Eye (tissue), 1 donor: Measurements from ENCODE around the gene GLI1.
"Not testable (repeated sequence)": the region's sequence is repeated elsewhere in the genome, so short reads cannot be mapped to it uniquely, and the experiment has no call there.

ENCODE experiments used
- DNase-seq: peaks from one replicate; pipeline ENCODE4 v3.0.0-alpha.2; 2015

Gene GLI1

DNA sequence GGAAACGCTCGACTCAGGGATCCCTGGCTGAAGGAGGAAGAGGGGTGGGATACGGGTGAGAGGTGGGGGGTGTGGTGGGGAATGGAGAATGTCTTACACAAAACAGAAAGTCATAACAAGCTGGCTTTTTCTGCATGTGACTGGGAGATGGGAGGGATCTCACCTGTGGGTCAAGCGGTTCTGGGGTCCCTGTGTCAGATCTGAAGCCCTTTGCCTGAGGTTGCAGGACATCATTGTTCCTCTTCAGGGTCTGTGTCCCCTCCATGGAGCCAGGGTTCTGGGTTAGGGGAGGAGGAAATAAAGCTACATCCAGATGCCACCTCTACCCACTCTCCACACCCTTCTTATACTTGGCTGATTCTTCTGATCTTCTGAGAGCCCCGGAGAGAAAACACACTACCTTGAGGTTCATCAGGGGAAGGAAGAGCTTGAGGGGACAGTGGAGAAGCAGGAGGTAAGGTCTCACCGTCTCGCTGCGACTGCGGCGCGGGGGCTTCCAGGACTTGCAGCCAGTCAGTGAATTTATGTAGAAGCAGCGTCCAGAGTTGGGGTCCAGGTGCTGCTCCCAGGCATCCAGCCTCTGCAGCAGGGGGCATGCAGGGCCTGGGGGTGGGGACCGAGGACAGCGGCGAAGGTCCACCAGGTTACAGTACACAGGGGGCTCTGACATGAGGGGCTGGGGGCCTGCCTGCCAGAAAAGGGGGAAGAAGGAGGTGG is 17.6 kb downstream of the GLI1 start:
- DNase-seq: no peak

DNA sequence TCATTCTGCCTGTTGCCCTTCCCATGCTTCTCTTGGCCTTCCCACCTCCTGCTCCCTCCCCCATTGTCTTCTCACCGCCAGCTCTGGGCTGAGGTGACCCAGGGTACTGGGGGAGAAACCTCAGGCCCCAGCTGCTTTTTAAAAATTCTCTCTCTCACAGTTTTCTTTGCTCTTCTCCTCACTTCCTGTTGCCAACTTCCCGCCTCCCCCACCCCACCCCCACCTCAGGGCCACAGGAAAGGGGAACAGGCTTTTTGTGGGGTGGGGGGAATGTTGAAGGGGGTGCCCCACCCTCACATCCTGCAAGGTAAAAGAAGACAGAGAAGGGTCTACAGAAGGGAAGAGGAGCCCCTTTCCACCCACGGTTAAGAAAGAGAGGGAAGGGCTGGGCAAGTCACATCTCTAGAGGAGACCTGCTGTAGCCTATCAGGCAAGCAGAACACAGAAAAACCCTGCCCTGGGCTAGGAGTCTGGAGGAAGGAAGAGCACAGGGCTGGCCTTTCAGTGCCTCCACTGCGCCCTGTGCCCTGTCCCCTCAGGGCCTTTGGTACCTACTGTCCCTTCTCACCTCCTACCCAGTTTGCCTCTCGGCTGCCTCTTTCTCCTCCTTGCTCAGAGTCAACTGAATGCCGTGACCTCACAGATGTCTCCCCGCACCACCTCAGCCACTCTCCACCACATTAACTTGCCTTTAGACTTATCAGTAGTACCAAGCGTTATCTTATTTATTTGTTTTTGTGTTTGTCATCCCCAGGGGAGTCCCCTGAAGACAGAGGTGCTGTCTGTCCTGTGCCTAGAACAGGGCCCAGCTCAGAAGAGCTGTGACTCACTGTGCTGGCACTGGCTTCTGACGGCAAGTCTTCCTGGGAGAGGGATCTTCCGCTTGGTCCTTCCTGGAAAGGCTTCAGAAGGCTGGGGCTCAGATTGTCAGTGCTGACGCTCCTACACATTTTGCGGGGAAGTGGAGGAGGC is 18.4 kb downstream of the GLI1 start:
- DNase-seq: no peak

DNA sequence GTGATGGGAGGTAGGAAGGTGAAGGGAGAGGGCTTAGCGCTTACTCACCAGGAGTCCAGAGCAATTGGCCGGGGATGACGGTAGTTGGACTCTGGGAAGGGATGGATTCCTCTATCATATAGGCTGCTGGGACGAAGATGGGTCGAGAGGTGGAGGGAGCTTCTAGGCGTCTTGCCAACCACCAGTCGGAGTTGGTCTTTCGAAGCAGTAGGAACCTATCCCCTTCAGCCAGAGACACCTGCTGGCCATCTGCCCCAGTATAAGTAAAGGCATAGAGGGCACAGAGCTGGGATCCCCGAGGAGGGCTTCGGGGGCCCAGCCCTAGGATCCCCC is 19.4 kb downstream of the GLI1 start:
- DNase-seq: no peak

DNA sequence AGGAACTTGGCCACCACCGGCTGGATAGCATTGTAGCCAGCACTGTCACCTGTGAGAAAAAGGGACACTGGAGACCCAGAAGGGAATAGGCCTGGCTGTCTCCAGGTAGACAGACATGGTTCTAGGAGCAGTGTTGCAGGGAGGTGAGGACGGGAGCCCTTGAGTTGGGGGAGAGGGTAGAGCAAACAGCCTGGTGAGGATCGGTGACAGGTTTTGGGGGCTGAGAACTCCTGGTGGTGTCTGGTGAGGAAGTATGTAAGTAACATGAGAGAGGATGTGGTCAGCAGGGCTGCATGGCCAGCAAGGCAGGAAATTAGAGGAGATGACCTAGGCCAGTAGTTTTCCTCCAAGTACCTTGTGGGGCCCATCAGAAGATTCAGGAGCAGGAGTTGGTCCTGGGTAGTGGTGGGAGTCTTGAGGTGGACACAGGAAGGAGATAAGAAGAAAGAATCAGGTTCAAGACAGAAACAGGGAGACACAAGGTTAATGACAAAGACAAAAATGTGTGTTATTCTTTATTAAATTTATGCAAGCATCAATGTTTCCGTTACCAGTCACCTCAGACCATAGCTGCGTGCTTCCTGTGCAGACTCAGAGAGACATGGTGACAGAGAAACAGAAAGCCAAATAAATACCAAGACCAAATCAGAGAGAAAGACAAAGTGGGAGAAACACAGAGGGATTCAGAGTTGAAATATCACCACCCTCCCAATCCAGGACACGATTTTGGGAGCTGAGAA is 20.0 kb downstream of the GLI1 start, which contains the start of gene ARHGAP9:
Gene ARHGAP9 (minus strand): TSS at position 491 of the 740 bp plus-strand sequence. CDS start 460 bp downstream, at position 31.
- DNase-seq: no peak

DNA sequence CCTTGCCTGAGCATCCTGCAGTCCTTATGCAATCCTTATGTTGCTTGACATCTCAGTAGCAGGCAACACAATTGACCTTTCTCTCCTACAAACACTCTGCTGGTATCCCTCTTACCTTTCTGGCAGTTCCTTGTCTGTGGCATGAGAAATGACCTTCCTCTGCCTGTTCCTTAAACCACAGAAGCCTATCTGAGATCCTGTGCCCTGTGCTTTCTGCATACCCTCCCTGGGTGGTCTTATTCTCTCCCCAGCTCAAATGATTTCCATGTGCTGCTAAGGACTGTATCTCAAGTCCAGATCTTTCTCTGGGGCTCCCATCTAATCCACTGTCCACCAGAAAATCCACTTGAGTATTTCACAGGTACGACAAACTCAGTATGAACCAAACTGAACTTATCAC is 22.1 kb downstream of the GLI1 start:
- DNase-seq: no peak

DNA sequence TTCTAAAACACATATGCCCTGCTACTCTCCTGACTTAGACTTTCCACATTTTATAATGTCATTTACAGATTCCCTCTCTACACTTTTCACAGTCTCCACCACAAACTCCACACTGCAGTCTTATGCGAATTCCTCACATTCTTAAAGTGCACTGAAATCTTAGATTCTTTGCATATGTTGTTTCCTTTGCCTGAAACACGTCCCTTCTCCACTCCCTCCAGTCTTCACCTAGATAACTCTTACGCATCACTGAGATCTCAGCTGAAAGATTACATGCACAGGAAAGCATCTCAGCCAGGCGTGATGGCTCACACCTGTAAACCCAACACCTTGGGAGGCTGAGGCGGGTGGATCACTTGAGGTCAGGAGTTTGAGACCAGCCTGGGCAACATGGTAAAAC is 23.9 kb downstream of the GLI1 start:
- DNase-seq: peak; percentile 10

DNA sequence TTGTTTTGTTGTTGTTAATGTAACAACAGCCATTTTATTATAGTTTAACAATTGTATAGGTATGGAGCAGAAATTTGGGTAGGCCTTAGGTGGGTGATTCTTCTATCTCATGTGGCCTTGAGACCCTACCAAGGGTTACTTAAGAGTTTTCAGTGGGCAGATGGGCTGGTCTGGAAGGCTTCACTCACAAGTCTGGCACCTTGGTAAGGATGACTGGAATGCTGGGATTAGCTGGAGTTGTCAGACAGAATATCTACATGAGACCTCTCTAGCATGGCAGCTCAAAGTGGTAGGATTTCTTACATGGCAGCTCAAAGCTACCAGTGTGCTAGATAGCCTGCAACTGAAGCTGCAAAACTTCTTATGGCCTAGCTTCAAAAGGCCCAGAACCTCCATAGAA is 26.1 kb downstream of the GLI1 start:
- no peak for DNase-seq

DNA sequence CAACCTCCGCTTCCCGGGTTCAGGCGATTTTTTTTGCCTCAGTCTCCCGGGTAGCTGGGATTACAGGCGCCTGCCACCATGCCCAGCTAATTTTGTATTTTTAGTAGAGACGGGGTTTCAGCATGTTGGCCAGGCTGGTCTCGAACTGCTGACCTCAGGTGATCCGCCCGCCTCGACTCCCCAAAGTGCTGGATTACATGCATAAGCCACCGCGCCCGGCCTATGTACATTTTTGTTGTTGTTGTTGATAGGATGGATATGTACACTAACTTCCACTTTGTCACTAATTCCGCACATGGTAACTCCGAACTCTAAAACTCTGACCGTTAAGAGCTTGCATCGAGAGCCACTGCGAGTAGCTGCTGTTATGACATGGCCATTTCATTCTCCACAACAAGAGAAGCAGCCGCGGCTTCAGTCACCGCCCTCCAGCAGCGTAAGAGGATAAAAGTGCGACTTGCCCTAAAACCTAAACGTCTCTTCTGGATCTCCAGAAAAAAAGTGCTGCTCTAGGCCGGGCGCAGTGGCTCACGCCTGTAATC is 27.5 kb downstream of the GLI1 start:
- no peak for DNase-seq

DNA sequence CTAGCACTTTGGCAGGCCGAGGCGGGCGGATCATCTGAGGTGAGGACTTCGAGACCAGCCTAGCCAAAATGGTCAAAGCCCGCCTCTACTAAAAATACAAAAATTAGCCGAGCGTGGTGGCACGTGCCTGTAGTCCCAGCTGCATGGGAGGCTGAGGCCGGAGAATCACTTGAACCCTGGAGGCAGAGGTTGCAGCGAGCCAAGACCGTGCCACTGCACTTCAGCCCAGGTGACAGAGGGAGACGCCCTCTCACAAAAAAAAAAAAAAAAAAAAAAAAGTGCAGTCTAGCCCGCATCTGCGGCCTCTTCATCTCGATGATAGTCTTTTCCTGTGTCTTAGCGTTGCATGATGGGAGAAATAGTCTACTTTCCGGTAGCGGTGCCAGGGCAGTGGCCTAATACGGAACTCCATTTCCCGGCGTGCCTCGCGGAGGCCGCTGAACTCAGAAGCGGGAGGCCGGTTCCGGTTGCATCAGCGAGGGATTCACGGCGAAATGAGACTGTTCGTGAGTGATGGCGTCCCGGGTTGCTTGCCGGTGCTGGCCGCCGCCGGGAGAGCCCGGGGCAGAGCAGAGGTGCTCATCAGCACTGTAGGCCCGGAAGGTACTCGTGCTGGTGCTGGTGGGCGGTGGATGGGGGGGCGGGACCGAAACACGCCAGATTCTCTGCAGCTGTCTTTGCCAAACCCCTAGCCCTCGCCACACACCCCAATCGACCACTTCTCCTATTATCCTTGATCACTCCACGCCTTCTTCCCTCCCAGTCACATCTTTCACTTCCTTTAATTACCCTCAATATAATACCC is 28.2 kb downstream of the GLI1 start, which contains the start of gene MARS1:
Gene MARS1 (plus strand): TSS at position 472 of the 805 bp plus-strand sequence. CDS start 23 bp downstream, at position 495.
- peak; percentile 98 for DNase-seq

DNA sequence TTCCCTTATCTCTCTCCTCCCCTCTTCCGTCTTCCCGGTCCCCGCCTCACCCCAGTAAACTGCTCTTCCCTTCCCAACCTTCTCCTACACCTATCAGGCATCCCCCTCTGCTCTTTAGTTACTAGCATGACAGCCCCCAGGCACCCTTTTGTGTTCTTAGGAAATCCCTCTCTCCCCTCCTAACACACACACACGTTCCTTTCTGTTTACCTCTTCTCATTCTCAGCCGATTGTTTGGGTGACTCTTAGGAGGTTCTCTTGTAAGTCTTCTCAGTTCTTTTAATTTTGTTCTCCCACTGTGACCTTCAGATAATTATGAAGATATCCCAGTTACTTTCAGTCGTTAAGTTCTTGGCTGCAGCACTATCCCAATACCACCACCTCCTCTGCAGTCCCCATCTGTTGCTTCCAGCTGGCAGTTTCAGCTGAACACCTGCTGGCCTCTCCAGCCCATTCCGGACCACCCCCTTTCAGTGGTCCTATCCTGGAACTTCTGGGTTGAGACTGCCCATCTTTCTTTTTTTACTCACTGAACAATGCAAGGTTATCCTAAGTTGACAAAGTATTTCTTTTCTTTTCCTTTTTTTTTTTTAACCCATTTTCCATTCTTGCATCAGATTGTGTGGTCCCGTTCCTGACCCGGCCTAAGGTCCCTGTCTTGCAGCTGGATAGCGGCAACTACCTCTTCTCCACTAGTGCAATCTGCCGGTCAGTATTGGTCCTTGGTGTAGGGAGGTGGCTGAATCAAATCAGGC is 29.0 kb downstream of the GLI1 start:
- DNase-seq: peak; percentile 39

DNA sequence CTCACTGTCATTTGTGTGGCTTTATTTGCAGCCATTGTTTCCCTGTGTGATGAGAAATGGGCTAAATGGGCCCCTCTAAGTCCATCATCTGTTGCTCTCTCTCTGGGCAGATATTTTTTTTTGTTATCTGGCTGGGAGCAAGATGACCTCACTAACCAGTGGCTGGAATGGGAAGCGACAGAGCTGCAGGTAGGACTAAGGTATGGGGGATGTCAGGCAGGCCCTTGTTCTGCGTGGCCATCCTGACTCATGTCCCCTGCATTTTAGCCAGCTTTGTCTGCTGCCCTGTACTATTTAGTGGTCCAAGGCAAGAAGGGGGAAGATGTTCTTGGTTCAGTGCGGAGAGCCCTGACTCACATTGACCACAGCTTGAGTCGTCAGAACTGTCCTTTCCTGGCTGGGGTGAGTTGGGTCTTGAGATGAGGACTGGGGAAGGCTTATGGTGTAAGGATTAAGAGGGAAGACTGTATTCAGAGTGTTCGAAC is 29.6 kb downstream of the GLI1 start:
- no peak for DNase-seq

DNA sequence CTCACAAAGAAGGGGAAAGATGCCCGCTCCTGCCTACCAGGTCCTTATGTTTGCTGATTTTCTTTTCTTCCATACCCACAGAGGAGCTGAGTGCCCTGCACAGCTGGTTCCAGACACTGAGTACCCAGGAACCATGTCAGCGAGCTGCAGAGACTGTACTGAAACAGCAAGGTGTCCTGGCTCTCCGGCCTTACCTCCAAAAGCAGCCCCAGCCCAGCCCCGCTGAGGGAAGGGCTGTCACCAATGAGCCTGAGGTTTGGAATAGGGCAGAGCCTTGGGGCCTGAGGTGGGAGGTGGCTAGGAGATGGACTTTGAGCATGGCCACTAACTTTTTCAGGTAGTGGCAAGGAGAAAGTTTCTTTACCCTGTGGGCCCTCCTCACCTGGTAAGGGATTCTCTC is 30.5 kb downstream of the GLI1 start:
- no peak for DNase-seq

DNA sequence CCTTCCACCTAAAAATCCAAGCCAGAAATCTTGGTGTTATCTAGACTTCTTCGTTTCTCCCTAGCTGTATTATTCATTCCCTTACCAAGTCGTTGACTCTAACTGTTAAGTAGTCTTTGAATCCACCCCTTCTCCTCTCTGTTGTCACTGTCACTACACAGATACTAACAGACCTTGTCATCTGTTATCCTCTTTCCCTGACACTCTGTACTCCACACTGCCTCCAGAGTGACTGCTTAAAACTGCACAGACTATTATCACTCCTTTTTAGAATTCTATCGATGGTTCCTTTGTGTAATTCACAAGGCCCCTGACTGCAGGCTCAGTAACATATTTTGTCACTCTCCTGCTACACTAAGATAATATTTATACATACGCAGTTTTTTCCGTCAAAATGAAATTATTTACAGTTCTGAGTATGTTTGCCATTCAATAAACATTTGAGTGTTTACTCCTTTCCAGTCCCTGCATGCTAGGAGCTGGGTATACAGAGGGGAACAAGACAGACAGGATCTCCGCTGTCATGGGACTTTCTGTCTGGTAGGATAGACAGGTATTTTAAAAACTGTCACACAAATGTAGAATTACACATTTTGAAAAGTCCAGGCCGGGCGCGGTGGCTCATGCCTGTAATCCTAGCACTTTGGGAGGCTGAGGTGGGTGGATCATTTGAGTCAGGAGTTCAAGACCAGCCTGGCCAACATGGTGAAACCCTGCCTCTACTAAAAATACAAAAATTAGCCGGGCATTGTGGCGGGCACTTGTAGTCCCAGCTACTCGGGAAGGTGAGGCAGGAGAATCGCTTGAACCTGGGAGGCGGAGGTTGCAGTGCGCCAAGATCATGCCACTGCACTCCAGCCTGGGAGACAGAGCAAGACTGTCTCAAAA is 32.1 kb downstream of the GLI1 start:
- DNase-seq: no peak

DNA sequence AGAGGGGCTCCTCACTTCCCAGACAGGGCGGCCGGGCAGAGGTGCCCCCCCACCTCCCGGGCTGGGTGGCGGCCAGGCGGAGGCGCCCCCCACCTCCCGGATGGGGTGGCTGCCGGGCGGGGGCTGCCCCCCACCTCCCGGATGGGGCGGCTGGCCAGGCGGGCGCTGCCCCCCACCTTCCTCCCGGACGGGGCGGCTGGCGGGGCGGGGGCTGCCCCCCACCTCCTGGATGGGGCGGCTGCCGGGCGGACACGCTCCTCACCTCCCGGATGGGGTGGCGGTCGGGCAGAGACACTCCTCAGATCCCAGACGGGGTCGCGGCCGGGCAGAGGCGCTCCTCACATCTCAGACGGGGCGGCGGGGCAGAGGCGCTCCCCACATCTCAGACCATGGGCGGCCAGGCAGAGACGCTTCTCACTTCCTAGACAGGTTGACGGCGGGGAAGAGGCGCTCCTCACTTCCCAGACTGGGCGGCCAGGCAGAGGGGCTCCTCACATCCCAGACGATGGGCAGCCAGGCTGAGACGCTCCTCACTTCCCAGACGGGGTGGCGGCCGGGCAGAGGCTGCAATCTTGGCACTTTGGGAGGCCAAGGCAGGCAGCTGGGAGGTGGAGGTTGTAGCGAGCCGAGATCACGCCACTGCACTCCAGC is 35.6 kb downstream of the GLI1 start:
- not testable (repeated sequence) for DNase-seq

DNA sequence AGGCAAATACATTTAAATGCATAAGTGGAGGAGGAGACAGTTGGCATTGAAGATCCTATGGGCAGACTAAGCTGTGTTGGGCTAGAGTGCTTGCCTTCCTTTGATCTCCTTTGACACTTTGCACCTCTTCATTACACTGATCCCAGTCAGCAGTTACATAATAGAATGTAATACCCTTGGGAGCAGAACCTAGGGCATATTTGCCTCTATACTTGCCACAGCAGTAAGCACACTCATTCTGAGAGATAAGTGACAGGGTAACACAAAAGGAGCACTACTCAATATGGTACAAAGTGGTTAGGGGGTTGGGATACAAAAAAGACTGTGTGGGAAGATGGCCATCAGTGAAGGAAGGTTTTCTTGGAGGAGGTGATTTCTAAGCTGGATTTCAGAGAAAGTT is 37.2 kb downstream of the GLI1 start:
- DNase-seq: no peak

DNA sequence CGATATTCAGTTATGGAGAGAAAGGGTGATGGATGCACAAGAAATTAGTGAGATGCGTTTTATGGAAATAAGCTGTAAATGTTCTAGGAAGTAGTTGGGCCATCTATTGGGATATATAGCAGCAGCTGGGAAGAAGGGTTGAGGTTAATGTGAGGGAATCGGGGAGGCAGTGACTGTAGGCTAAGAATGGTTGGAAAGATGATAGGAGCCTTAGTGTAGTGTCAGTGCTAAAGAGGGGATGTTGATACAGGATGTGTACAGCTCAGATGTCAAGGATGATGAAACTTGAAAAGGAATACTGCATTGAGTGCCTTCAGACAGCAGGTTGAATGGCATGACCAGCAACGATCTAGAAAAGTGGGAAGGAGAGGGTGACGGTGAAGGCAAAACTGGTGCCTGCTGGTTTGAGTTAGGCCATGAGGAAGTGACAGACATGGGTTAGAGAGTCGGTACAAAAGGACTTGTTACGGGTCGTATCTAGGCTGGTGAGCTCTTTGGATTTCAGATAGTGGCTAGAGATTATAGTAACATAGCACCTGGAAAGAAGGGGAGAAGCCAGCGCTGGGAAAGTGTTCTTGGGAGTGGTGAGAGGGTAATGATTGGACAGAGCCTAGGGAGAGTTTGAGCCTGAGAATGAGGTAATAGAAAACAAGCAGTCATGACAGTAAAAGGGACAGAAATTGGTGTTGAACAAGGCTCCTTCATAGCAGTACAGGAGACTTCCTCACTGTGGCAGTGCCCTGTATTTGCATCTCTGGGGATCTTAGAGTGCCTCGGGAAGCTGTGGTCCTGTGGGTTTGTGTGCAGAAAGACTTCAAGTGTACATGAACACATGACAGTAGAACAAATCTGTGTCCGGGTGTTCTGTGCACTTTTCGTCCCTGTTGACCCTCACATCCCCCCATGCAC is 37.9 kb downstream of the GLI1 start:
- DNase-seq: no peak

DNA sequence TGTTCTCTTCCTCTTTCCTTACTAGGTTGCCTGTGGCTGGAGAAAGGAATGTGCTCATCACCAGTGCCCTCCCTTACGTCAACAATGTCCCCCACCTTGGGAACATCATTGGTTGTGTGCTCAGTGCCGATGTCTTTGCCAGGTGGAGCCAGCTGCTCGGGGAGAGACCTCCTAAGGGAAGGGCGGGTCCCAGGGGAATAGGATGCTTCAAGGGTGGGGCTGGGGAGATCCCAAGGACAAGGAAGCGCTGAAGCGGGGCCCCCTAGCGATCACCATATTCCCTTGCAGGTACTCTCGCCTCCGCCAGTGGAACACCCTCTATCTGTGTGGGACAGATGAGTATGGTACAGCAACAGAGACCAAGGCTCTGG is 38.5 kb downstream of the GLI1 start:
- DNase-seq: no peak

DNA sequence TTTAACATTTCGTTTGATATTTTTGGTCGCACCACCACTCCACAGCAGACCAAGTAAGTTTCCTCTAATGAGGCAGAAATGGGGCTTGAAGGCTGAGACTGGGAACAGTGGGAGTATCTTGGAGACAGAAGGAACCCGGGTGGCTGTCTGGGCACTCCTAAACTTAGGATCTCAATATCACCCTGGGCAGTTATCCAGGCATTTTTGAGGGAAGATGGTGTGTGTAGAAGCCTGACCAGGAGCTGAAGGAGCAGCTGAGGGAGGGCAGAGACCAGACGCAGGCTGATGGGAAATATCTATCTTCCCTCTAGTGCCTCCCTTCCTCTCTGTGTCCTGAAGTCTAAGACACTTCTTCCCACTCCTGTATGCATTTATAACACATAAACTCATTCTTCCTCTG is 39.0 kb downstream of the GLI1 start:
- no peak for DNase-seq
